ENCODE measurements around the gene SIX1.

- TF ChIP-seq POLR2A (IDR thresholded peaks at IDR 0.05; ENCODE audit: low read depth, low read length) = no peak
- no peak for TF ChIP-seq CTCF (conservative IDR thresholded peaks at IDR 0.05; ENCODE audit: low read depth, low read length)
- no peak for TF ChIP-seq RFX5 (IDR thresholded peaks at IDR 0.05; ENCODE audit: low read depth, low read length)
- TF ChIP-seq RAD21 (IDR thresholded peaks at IDR 0.05; ENCODE audit: low read length) = no peak
- no peak for TF ChIP-seq SMC3 (IDR thresholded peaks at IDR 0.05; ENCODE audit: low read depth, low read length)
- TF ChIP-seq, protein P1, sequence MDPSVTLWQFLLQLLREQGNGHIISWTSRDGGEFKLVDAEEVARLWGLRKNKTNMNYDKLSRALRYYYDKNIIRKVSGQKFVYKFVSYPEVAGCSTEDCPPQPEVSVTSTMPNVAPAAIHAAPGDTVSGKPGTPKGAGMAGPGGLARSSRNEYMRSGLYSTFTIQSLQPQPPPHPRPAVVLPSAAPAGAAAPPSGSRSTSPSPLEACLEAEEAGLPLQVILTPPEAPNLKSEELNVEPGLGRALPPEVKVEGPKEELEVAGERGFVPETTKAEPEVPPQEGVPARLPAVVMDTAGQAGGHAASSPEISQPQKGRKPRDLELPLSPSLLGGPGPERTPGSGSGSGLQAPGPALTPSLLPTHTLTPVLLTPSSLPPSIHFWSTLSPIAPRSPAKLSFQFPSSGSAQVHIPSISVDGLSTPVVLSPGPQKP (IDR thresholded peaks at IDR 0.05; ENCODE audit: borderline replicate concordance, low read depth, low read length) = no peak
- no peak for TF ChIP-seq BHLHE40 (IDR thresholded peaks at IDR 0.05; ENCODE audit: low read depth, low read length)
- TF ChIP-seq, protein P2, sequence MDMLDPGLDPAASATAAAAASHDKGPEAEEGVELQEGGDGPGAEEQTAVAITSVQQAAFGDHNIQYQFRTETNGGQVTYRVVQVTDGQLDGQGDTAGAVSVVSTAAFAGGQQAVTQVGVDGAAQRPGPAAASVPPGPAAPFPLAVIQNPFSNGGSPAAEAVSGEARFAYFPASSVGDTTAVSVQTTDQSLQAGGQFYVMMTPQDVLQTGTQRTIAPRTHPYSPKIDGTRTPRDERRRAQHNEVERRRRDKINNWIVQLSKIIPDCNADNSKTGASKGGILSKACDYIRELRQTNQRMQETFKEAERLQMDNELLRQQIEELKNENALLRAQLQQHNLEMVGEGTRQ (IDR thresholded peaks at IDR 0.05; ENCODE audit: low read depth, low read length) = no peak
- TF ChIP-seq CEBPB (IDR thresholded peaks at IDR 0.05; ENCODE audit: low read depth, low read length) = no peak
- TF ChIP-seq MAZ (IDR thresholded peaks at IDR 0.05; ENCODE audit: borderline replicate concordance, low read depth, low read length) = no peak
- TF ChIP-seq MAFK (IDR thresholded peaks at IDR 0.05; ENCODE audit: low read depth, low read length) = no peak
- TF ChIP-seq MXI1 (IDR thresholded peaks at IDR 0.05; ENCODE audit: borderline replicate concordance, low read depth, low read length) = no peak
Observed at GRCh38 chr14:60622917-60623257, 26.4 kb downstream of the SIX1 start.
